ENCODE measurements around the gene PLCL1. TPM values are rescaled to one million over a fixed set of nuclear protein-coding genes. Genes with fewer than 3 reads are reported as not detected.

The PLCL1 gene
- total and polyA plus RNA-seq, 12 donors = 1.6 to 24.0 (median 4.9) TPM

DNA sequence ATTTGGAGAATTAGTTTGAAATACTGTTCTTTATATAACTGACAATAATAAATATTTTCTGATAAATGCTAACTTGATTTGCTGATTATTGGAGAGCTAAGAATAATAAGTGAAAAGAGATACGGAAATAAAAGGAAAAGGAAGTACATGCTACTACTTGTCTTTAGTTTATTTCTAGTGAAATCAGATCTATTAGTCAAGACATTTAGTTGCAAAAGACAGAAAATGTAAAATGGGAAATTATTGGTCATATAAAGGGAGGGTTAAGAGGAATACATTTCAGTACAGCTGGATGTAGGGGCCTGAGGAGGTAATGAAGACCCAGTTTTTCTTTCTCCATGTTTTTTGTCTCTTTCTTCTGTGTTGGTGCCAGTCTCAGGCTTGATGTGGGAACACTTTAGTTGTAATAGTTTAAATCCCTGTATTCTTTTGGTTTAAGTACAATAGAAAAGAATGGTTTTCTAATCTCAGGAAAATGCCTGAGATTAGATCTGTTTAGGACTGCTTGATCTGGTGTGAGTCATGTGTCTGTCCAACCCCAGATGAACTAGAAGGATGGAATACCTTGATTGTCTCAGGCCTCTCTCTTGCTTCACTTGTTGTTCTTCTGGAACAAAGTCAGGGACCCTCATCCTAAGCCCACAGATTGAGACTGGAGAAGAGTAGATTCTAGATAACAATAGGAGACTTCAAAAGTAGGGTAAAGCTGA is 58.0 kb downstream of the PLCL1 start:
- Histone ChIP-seq H3K4me1 (replicated peaks in 1 of 2) (peaks cover 3 to 4% of the 10 kb centered on the region in 2 donors), H3K9me3 (replicated peaks in 1 of 3) (peaks cover 0 to 7% (median 0%) of the 10 kb centered on the region in 3 donors), H3K36me3 (replicated peaks in 1 of 2) (no peaks in the 10 kb centered on the region), H3K27ac (no peak overlapping the region), H3K4me3 (no peak overlapping the region), H3K27me3 (no peaks in the 10 kb centered on the region)
- intact Hi-C loops (cut with DNase I) = no loop called here
- no peak for TF ChIP-seq POLR2A (IDR thresholded peaks at IDR 0.05)
- TF ChIP-seq, protein P1, sequence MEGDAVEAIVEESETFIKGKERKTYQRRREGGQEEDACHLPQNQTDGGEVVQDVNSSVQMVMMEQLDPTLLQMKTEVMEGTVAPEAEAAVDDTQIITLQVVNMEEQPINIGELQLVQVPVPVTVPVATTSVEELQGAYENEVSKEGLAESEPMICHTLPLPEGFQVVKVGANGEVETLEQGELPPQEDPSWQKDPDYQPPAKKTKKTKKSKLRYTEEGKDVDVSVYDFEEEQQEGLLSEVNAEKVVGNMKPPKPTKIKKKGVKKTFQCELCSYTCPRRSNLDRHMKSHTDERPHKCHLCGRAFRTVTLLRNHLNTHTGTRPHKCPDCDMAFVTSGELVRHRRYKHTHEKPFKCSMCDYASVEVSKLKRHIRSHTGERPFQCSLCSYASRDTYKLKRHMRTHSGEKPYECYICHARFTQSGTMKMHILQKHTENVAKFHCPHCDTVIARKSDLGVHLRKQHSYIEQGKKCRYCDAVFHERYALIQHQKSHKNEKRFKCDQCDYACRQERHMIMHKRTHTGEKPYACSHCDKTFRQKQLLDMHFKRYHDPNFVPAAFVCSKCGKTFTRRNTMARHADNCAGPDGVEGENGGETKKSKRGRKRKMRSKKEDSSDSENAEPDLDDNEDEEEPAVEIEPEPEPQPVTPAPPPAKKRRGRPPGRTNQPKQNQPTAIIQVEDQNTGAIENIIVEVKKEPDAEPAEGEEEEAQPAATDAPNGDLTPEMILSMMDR (IDR thresholded peaks at IDR 0.05) = no peak
- DNase-seq = no peak
- 76 to 90% (median 79%) methylated on average over 1 of the region's 1 CpG for WGBS, 4 donors

DNA sequence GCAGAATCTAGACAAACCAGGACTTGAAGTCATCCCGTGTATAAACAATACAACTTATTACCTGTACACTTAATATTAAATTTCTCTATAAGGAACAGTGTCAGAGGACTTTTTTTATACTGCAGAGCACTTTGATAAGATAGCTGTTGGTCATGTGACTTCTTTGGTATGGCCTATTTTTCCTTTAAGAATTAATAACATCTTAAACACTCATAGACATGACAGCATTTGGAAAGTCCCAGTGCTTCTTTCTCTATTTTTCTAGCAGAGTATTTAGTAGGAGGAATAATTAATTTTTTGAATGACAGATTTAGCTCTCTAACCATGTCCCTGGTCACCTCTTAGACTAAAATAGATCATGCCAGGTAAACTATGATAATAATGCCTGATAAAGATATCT is 59.4 kb downstream of the PLCL1 start:
- H3K4me3 ChIP-seq = no peak overlapping the region
- H3K27me3 ChIP-seq = no peaks in the 10 kb centered on the region
- H3K27ac ChIP-seq = no peak overlapping the region
- peaks cover 0 to 3% (median 0%) of the 10 kb centered on the region in 3 donors for H3K9me3 ChIP-seq (replicated peaks in 1 of 3)
- no peak for DNase-seq
- TF ChIP-seq, protein P1 (IDR thresholded peaks at IDR 0.05) = no peak
- TF ChIP-seq POLR2A (IDR thresholded peaks at IDR 0.05) = no peak
- intact Hi-C loops (cut with DNase I) = no loop called here
- 94 to 96% (median 94%) methylated on average over 1 of the region's 1 CpG for WGBS, 4 donors
- H3K4me1 ChIP-seq (replicated peaks in 1 of 2) = no peaks in the 10 kb centered on the region
- no peaks in the 10 kb centered on the region for H3K36me3 ChIP-seq (replicated peaks in 1 of 2)

DNA sequence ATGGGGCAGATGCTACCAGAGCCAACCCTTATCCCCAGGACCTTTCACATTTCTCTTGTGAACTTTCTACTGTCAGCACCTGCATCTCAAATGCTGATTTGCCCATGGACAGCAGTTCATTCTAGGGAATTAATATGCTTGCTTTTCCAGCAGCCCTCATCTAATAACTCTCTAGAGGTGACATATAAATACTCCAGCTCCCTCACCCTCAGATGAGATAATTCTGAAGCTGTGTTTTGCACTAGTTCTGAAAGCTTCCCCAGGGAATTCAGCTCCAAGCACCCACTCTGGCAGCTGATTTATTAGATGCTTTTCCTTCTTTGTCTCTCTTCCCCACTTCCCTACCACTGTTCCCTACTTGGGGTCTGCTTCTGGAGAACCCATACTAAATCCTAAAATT is 62.1 kb downstream of the PLCL1 start:
- H3K27ac ChIP-seq = no peak overlapping the region

DNA sequence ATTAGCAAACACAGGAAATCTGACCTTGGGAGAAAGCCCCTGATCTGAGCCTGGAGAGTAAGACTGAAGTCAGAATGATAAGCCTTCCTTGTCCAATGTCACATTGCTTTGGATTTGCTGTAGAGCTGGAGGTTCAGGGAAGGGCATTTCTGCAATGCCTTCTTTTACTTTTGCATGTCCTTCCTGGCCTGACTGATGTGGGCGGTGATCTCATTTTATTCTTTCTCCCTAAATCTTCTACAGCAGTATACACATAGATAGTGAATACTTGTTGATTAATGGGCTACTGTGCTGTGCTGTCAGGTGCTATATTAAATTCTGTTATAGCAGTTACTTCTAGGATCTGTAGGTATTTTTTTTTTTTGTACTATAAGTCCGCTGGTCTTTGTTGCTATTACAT is 62.6 kb downstream of the PLCL1 start:
- no peaks in the 10 kb centered on the region for H3K4me1 ChIP-seq (replicated peaks in 1 of 2)
- TF ChIP-seq, protein P1 (IDR thresholded peaks at IDR 0.05) = no peak
- no peak for TF ChIP-seq POLR2A (IDR thresholded peaks at IDR 0.05)
- H3K4me3 ChIP-seq = no peak overlapping the region
- no peaks in the 10 kb centered on the region for H3K36me3 ChIP-seq (replicated peaks in 1 of 2)
- H3K27me3 ChIP-seq = no peaks in the 10 kb centered on the region
- intact Hi-C loops (cut with DNase I) = no loop called here
- DNase-seq = no peak
- 94 to 97% (median 96%) methylated on average over 2 of the region's 2 CpGs for WGBS, 4 donors
- H3K27ac ChIP-seq = no peak overlapping the region
- H3K9me3 ChIP-seq (replicated peaks in 1 of 3) = no peaks in the 10 kb centered on the region

More for the DNA sequence above, 62.1 kb downstream of the PLCL1 start:
- no peaks in the 10 kb centered on the region for H3K4me1 ChIP-seq (replicated peaks in 1 of 2)
- TF ChIP-seq, protein P1 (IDR thresholded peaks at IDR 0.05) = no peak
- TF ChIP-seq POLR2A (IDR thresholded peaks at IDR 0.05) = no peak
- H3K36me3 ChIP-seq (replicated peaks in 1 of 2) = no peaks in the 10 kb centered on the region
- no peak overlapping the region for H3K4me3 ChIP-seq
- DNase-seq = no peak
- H3K9me3 ChIP-seq (replicated peaks in 1 of 3) = no peaks in the 10 kb centered on the region
- H3K27me3 ChIP-seq = no peaks in the 10 kb centered on the region
- intact Hi-C loops (cut with DNase I) = no loop called here

Measured in adrenal gland (tissue), 12 donors.